GM23338 (cell line): ENCODE results near the gene KISS1. TPM values are rescaled to one million over a fixed set of nuclear protein-coding genes. Genes with fewer than 3 reads are reported as not detected.

Experiments
- ATAC-seq: fragments of 200-7000 bp; cut with Tn5 transposase; 3 replicates; pipeline ENCODE4 v1.9.1; 2020
- DNase-seq: peaks from one replicate; pipeline ENCODE4 v3.0.0-alpha.2; 2015; ENCODE audit warnings: low spot score
- H2AFZ ChIP-seq: fragments of 200-600 bp; sonication (generic); 2 replicates; pipeline ENCODE4 v1.8.0; 2016; ENCODE audit warnings: antibody characterized with exemption, mild to moderate bottlenecking, moderate library complexity
- H3F3A ChIP-seq: fragments of 200-600 bp; sonication (generic); replicated peaks from 2 replicates; pipeline ENCODE4 v1.8.0; 2017; ENCODE audit warnings: antibody characterized with exemption, mixed run types, low read depth
- H3K27ac ChIP-seq: fragments of 200-600 bp; sonication (generic); 2 replicates; pipeline ENCODE4 v1.6.1; 2016; ENCODE audit warnings: low read depth
- H3K27me3 ChIP-seq: fragments of 200-600 bp; sonication (generic); 2 replicates; pipeline ENCODE4 v1.8.0; 2016; ENCODE audit warnings: mild to moderate bottlenecking, mixed run types, moderate library complexity; ENCODE audit not compliant: insufficient read depth
- H3K36me3 ChIP-seq: fragments of 200-600 bp; sonication (generic); 2 replicates; pipeline ENCODE4 v1.8.0; 2016; ENCODE audit warnings: mild to moderate bottlenecking; ENCODE audit not compliant: insufficient read depth
- H3K4me1 ChIP-seq: fragments of 200-600 bp; sonication (generic); 2 replicates; pipeline ENCODE4 v1.8.0; 2016; ENCODE audit warnings: mild to moderate bottlenecking, moderate library complexity; ENCODE audit not compliant: insufficient read depth
- H3K4me2 ChIP-seq: fragments of 200-600 bp; sonication (generic); 2 replicates; pipeline ENCODE4 v1.7.1; 2017; ENCODE audit warnings: mixed run types
- H3K4me3 ChIP-seq: fragments of 200-600 bp; sonication (generic); 2 replicates; pipeline ENCODE4 v1.6.1; 2016; ENCODE audit warnings: mixed run types
- H3K79me2 ChIP-seq: fragments of 200-600 bp; sonication (generic); replicated peaks from 2 replicates; pipeline ENCODE4 v1.8.0; 2017; ENCODE audit warnings: mild to moderate bottlenecking; ENCODE audit not compliant: insufficient read depth
- H3K9me2 ChIP-seq: fragments of 200-600 bp; sonication (generic); 2 replicates; pipeline ENCODE4 v1.8.0; 2017; ENCODE audit not compliant: insufficient read depth
- H4K20me1 ChIP-seq: fragments of 200-600 bp; sonication (generic); replicated peaks from 2 replicates; pipeline ENCODE4 v1.8.0; 2017; ENCODE audit warnings: mild to moderate bottlenecking; ENCODE audit not compliant: insufficient read depth
- H3K27ac Mint-ChIP-seq: 2 replicates; pipeline ENCODE4 v1.8.0; 2020; ENCODE audit warnings: inconsistent platforms, mild to moderate bottlenecking, moderate library complexity, mixed read lengths
- H3K27me3 Mint-ChIP-seq: 3 replicates; pipeline ENCODE4 v1.8.0; 2022; ENCODE audit warnings: low read depth, mild to moderate bottlenecking, moderate library complexity, mixed read lengths, inconsistent platforms; ENCODE audit not compliant: insufficient read depth, poor library complexity
- H3K36me3 Mint-ChIP-seq: 3 replicates; pipeline ENCODE4 v1.8.0; 2021; ENCODE audit warnings: low read depth, mild to moderate bottlenecking, inconsistent platforms, moderate library complexity, mixed read lengths
- H3K4me1 Mint-ChIP-seq: 3 replicates; pipeline ENCODE4 v1.8.0; 2020; ENCODE audit warnings: mild to moderate bottlenecking, inconsistent platforms, mixed read lengths
- H3K4me3 Mint-ChIP-seq: 3 replicates; pipeline ENCODE4 v1.8.0; 2021; ENCODE audit warnings: moderate library complexity, mild to moderate bottlenecking, inconsistent platforms, mixed read lengths
- H3K9me3 Mint-ChIP-seq: 3 replicates; pipeline ENCODE4 v1.8.0; 2020; ENCODE audit warnings: moderate library complexity, mild to moderate bottlenecking, inconsistent platforms, mixed read lengths
- NANOG ChIP-seq: IDR thresholded peaks from 2 replicates; pipeline ENCODE4 v1.6.1; 2016; ENCODE audit warnings: antibody characterized with exemption, borderline replicate concordance
- ZNF331 ChIP-seq: fragments of 250-450 bp; sonication (Bioruptor Pico); IDR thresholded peaks from 2 replicates; pipeline ENCODE4 v1.5.0; 2020; ENCODE audit warnings: low read depth, mild to moderate bottlenecking, moderate library complexity
- polyA plus RNA-seq: library from polyadenylated mRNA; unstranded; fragments of >200 nt; fragmentation: Nextera tagmentation; extraction: Ambion mirVana; gene quantifications from 2 replicates; pipeline ENCODE4 v1.2.1, GENCODE V29; 2016
- total RNA-seq: library from RNA; depleted of rRNA; stranded (reverse); fragments of >200 nt; shearing (Covaris generic); gene quantifications from 2 replicates; pipeline ENCODE4 v1.2.3, GENCODE V29; 2014
- TF ChIP-seq, protein P1 (sequence below), 2 experiments: fragments of 200-600 bp in 1 of 2; sonication (generic) in 1 of 2; conservative IDR thresholded peaks; 2 replicates each; pipeline versions ENCODE4 v1.5.1 to v1.6.1; 2016 to 2017; ENCODE audit warnings: antibody characterized with exemption in 2 of 2, low read depth in 2 of 2, mild to moderate bottlenecking in 2 of 2, moderate library complexity in 1 of 2
- TF ChIP-seq, protein P2 (sequence below): IDR thresholded peaks from 2 replicates; pipeline ENCODE4 v1.6.1; 2016; ENCODE audit warnings: antibody characterized with exemption
- TF ChIP-seq, protein P3 (sequence below): fragments of 250-450 bp; sonication (Bioruptor Pico); IDR thresholded peaks from 2 replicates; pipeline ENCODE4 v1.5.0; 2020; ENCODE audit warnings: mild to moderate bottlenecking, moderate library complexity

The KISS1 gene
- total and polyA plus RNA-seq, 2 experiments from 2014 or later: not detected

DNA sequence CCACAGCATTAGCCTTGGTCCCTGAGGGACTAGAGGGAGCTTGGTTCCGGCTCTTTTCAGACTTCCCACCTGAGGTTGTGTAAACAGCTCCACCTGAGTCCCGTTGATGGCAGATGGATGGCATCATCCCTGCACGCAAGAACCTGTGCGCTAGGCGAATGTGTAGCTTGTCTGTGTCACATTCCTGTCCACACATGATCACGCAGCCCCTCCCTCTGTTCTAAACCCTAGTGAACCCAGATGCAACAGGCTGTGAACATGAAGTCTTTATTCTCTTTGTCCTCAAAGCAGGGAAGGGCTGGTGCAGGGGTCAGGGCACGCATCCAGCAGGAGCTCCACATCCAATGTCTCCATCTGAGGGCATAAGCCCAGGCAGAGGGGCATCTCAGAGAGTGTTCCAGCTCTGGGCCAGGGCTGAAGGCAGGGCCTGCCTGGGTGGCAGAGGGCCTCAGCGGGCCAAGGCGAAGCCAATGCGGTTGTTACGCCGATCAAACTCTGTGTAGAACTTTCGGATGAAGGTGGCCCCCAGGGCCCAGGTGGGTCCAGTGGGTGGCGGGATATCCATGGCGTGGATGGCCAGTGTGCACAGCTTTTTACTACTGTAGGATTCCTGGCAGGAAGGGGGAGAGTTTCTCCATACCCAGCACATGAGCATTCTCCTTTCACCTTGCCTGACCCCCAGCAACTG is 41.6 kb downstream of the KISS1 start:
- H3K4me3 Mint-ChIP-seq: no peak overlapping the region
- H3K36me3 ChIP-seq: no peaks in the 10 kb centered on the region
- H3K27ac Mint-ChIP-seq: no peak overlapping the region
- no peaks in the 10 kb centered on the region; the same call in 2 of the 3 replicates for H3K36me3 Mint-ChIP-seq
- no peaks in the 10 kb centered on the region for H3K9me3 Mint-ChIP-seq
- no peak for DNase-seq
- peaks cover 11% of the 10 kb centered on the region for H3K4me1 ChIP-seq
- TF ChIP-seq, protein P1, sequence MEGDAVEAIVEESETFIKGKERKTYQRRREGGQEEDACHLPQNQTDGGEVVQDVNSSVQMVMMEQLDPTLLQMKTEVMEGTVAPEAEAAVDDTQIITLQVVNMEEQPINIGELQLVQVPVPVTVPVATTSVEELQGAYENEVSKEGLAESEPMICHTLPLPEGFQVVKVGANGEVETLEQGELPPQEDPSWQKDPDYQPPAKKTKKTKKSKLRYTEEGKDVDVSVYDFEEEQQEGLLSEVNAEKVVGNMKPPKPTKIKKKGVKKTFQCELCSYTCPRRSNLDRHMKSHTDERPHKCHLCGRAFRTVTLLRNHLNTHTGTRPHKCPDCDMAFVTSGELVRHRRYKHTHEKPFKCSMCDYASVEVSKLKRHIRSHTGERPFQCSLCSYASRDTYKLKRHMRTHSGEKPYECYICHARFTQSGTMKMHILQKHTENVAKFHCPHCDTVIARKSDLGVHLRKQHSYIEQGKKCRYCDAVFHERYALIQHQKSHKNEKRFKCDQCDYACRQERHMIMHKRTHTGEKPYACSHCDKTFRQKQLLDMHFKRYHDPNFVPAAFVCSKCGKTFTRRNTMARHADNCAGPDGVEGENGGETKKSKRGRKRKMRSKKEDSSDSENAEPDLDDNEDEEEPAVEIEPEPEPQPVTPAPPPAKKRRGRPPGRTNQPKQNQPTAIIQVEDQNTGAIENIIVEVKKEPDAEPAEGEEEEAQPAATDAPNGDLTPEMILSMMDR (conservative IDR thresholded peaks at IDR 0.05; ENCODE audit: low read depth in 2 of 2): no peak
- H3K4me1 Mint-ChIP-seq: peaks cover 22% of the 10 kb centered on the region
- H4K20me1 ChIP-seq: no peaks in the 10 kb centered on the region
- H3K27me3 Mint-ChIP-seq: peaks cover 24% of the 10 kb centered on the region
- no peaks in the 10 kb centered on the region for H3K79me2 ChIP-seq
- no peaks in the 10 kb centered on the region for H3F3A ChIP-seq
- ATAC-seq: no peak
- H3K4me2 ChIP-seq: no peak overlapping the region
- no peak overlapping the region for H3K27ac ChIP-seq
- no peak overlapping the region for H2AFZ ChIP-seq
- H3K4me3 ChIP-seq: no peak overlapping the region
- H3K27me3 ChIP-seq: peaks cover 19% of the 10 kb centered on the region; the same call in 1 of the 2 replicates
- no peaks in the 10 kb centered on the region for H3K9me2 ChIP-seq

DNA sequence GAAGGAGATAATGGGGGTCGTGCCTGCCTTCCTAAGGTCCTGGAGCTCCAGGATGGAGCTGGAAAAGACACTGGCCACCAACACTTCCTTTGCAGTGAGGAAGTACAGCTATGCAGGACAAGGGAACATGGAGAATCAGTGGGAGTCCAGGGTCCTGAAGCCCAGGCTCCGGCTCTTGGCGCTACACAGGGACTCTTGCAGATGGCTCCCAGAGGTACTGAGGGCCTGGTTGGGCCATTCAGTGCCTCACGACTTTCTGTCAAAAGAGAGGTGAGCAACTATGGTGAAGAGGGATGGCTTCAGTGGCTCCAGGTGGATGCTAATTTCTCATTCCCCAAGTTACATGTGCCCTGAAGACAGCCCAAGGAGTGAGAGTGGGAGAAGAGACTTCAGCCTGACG is 42.6 kb downstream of the KISS1 start:
- DNase-seq: no peak
- H3K27me3 ChIP-seq: peaks cover 19% of the 10 kb centered on the region; the same call in 1 of the 2 replicates
- no peaks in the 10 kb centered on the region for H3F3A ChIP-seq
- H3K4me2 ChIP-seq: no peak overlapping the region
- no peak overlapping the region for H3K27ac Mint-ChIP-seq
- TF ChIP-seq ZNF331 (CRISPR knock-in tag) (no peak), NANOG (no peak)
- TF ChIP-seq, protein P2, sequence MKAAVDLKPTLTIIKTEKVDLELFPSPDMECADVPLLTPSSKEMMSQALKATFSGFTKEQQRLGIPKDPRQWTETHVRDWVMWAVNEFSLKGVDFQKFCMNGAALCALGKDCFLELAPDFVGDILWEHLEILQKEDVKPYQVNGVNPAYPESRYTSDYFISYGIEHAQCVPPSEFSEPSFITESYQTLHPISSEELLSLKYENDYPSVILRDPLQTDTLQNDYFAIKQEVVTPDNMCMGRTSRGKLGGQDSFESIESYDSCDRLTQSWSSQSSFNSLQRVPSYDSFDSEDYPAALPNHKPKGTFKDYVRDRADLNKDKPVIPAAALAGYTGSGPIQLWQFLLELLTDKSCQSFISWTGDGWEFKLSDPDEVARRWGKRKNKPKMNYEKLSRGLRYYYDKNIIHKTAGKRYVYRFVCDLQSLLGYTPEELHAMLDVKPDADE: no peak
- TF ChIP-seq, protein P3, sequence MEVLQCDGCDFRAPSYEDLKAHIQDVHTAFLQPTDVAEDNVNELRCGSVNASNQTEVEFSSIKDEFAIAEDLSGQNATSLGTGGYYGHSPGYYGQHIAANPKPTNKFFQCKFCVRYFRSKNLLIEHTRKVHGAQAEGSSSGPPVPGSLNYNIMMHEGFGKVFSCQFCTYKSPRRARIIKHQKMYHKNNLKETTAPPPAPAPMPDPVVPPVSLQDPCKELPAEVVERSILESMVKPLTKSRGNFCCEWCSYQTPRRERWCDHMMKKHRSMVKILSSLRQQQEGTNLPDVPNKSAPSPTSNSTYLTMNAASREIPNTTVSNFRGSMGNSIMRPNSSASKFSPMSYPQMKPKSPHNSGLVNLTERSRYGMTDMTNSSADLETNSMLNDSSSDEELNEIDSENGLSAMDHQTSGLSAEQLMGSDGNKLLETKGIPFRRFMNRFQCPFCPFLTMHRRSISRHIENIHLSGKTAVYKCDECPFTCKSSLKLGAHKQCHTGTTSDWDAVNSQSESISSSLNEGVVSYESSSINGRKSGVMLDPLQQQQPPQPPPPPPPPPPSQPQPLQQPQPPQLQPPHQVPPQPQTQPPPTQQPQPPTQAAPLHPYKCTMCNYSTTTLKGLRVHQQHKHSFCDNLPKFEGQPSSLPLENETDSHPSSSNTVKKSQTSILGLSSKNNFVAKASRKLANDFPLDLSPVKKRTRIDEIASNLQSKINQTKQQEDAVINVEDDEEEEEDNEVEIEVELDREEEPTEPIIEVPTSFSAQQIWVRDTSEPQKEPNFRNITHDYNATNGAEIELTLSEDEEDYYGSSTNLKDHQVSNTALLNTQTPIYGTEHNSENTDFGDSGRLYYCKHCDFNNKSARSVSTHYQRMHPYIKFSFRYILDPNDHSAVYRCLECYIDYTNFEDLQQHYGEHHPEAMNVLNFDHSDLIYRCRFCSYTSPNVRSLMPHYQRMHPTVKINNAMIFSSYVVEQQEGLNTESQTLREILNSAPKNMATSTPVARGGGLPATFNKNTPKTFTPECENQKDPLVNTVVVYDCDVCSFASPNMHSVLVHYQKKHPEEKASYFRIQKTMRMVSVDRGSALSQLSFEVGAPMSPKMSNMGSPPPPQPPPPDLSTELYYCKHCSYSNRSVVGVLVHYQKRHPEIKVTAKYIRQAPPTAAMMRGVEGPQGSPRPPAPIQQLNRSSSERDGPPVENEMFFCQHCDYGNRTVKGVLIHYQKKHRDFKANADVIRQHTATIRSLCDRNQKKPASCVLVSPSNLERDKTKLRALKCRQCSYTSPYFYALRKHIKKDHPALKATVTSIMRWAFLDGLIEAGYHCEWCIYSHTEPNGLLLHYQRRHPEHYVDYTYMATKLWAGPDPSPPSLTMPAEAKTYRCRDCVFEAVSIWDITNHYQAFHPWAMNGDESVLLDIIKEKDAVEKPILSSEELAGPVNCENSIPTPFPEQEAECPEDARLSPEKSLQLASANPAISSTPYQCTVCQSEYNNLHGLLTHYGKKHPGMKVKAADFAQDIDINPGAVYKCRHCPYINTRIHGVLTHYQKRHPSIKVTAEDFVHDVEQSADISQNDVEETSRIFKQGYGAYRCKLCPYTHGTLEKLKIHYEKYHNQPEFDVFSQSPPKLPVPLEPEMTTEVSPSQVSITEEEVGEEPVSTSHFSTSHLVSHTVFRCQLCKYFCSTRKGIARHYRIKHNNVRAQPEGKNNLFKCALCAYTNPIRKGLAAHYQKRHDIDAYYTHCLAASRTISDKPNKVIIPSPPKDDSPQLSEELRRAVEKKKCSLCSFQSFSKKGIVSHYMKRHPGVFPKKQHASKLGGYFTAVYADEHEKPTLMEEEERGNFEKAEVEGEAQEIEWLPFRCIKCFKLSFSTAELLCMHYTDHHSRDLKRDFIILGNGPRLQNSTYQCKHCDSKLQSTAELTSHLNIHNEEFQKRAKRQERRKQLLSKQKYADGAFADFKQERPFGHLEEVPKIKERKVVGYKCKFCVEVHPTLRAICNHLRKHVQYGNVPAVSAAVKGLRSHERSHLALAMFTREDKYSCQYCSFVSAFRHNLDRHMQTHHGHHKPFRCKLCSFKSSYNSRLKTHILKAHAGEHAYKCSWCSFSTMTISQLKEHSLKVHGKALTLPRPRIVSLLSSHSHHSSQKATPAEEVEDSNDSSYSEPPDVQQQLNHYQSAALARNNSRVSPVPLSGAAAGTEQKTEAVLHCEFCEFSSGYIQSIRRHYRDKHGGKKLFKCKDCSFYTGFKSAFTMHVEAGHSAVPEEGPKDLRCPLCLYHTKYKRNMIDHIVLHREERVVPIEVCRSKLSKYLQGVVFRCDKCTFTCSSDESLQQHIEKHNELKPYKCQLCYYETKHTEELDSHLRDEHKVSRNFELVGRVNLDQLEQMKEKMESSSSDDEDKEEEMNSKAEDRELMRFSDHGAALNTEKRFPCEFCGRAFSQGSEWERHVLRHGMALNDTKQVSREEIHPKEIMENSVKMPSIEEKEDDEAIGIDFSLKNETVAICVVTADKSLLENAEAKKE (CRISPR knock-in tag): no peak
- peaks cover 12% of the 10 kb centered on the region for H3K4me1 ChIP-seq
- H3K36me3 Mint-ChIP-seq: no peaks in the 10 kb centered on the region; the same call in 1 of the 3 replicates
- no peaks in the 10 kb centered on the region for H3K79me2 ChIP-seq
- no peaks in the 10 kb centered on the region for H3K9me3 Mint-ChIP-seq
- no peak for ATAC-seq
- H3K4me3 ChIP-seq: no peak overlapping the region
- H3K27me3 Mint-ChIP-seq: peaks cover 19% of the 10 kb centered on the region
- peaks cover 30% of the 10 kb centered on the region for H3K4me1 Mint-ChIP-seq
- H3K36me3 ChIP-seq: no peaks in the 10 kb centered on the region
- no peak overlapping the region for H3K27ac ChIP-seq
- H3K4me3 Mint-ChIP-seq: no peak overlapping the region
- H2AFZ ChIP-seq: no peak overlapping the region
- H3K9me2 ChIP-seq: no peaks in the 10 kb centered on the region
- H4K20me1 ChIP-seq: no peaks in the 10 kb centered on the region
